ENCODE results near the gene TMEM165.

TMEM165 gene

DNA sequence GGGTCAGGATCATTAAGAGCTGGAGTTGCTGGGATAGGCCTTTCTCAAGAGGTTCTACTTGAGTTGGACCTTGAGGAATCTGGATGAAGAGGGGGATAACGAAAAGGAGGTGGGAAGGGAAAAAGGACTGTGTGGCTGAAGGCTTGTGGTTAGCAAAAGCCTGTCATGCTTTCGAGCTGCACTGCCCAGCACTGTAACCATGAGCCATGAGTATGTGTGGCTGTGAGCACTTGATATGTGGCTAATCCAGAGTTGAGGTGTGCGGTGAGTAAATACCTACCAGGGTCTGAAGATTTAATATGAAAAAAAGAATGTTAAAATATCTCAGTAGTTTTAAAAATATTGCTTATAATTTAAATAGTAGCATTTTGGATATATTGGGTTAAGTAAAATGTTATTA is 11.4 kb downstream of the TMEM165 start:
- DNase-seq, result no peak

DNA sequence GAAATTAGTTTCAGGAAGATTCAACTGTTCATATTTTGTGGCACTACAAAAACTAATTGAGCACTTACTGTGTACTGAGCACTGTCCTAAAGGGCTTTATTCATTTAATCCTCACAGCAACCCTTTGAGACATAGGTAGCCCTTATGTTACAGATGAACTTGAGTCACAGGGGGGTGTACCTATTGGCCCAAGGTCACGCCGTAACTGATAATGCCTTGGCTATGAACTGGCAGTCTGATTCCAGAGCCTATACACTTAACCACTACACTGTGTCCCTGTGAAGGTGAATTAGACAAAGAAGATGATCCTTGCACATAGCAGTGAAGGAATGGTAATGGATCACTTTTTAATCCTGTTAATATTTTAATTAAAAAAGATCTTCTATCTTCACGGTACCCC is 12.0 kb downstream of the TMEM165 start:
- no peak for DNase-seq

DNA sequence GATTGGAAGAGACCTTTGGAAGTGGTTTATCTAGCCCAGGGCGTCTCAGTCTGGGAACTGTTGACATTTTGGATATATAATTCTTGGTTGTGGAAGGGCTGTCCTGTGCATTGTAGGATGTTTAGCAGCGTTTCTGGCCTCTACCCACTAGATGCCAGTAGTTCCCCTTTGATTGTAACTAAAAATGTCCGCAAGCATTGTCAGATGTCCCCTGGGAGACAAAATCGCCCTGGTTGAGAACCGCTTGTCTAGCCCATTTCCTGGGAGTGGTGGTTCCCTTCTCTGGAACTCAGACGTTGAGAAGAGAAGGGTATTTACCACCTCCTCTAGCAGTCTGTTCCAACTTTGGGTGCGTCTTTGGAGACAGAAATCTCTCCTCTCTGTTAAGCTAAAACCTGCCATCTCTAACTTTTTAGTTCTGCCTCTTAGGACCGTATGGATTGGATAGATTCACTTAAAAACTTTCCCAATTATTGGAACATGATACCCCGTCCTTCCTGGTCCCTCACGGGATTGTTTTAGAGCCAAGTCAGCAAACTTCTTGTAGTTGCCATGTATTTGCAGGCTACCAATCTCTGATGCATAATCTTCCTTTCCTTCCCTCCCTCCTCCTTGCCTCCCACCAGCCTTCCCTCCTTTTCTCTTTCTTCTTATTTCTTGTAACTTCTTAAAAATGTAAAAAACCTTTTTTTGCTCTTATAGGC is 13.9 kb downstream of the TMEM165 start:
- DNase-seq, result no peak

DNA sequence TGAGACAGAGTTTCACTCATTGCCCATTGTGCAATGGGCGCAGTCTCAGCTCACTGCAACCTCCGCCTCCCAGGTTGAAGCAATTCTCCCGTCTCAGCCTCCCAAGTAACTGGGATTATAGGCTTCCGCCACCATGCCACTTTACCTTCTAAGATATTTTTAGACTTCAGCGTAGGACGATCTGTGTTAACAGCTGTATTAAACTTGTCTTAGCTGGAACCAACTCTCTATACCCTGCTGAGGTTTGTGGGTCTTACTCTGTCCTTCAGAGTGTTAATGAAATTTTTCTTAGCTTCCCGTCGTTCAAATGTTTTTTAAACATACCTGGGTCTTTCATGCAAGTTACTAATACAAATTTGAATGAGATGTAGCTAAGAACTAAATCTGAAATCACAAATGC is 14.7 kb downstream of the TMEM165 start:
- no peak for DNase-seq

DNA sequence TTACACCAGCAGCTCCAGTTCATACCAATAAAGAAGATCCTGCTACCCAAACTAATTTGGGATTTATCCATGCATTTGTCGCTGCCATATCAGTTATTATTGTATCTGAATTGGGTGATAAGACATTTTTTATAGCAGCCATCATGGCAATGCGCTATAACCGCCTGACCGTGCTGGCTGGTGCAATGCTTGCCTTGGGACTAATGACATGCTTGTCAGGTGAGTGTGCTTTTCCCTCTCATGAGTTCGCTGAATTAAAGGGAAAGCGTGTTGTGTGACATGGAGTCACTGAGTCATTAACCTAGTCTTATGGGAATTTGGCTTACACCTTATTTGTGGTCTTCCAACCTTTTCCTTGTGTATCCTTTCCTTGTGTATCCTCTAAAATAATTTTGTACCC is 15.9 kb downstream of the TMEM165 start:
- DNase-seq, result no peak

DNA sequence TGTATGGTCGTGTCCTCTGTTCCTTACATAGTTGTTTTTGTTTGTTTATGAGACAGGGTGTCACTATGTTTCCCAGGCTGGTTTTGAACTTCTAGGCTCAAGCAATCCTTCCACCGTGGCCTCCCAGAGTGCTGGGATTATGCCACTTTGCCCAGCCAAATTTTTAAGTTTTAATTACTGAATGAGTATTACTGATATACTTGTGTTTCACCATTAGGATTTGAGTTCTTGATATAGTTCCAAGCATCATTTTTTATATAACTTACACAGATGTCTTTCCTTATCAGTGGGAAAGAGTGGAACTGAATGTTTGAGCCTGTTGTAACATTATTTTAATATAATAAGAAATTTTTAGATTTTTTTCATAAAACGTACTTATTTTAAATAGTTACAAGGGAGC is 20.4 kb downstream of the TMEM165 start:
- DNase-seq, result no peak

DNA sequence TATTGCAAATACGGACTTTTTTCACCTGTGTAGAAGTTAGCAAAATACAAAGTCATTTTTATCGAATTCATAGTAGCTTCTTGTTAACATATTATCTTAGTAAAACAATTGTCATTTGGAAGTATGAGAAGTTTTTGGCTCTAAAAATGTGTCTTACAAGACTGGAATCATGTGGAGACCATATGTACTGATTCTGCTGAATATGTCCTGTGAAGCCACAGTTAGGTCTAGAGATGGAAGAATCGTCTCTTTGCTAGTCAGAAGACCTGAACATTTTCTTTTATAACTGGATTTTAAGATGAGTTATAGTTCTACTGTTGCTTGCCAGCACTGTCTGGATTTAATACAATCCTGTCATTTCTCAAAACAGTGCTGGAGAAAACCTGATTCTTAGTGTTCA is 29.0 kb downstream of the TMEM165 start:
- DNase-seq, result no peak

DNA sequence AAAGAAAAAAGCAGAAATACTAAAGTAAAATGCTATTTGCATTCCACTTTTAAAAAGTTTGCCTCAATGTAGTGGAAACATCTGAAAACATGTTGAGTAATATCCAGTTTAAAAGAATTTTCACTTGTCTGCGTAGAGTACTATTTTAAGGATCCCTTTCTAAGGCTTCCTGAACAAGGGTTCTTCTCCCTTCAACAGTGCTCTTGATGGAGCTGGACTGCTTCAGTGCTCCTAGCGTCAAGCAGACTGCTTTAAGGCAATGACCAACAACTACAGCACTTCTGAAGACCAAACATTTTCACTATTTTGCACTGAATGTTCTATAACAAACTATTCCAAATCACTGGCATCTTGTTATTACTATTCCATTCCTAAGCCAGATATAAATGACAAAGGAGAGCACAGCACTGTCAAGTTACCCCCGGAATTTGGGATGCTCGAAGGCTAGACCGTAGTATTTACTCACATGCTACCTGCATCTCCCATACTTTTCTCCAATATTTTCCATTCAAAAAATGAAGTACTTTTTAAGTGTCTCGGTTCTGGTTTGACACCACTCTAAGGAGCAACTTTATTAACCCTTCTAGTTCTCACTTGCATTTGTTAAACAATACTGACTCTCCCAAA is 36.1 kb downstream of the TMEM165 start:
- no peak for DNase-seq

DNA sequence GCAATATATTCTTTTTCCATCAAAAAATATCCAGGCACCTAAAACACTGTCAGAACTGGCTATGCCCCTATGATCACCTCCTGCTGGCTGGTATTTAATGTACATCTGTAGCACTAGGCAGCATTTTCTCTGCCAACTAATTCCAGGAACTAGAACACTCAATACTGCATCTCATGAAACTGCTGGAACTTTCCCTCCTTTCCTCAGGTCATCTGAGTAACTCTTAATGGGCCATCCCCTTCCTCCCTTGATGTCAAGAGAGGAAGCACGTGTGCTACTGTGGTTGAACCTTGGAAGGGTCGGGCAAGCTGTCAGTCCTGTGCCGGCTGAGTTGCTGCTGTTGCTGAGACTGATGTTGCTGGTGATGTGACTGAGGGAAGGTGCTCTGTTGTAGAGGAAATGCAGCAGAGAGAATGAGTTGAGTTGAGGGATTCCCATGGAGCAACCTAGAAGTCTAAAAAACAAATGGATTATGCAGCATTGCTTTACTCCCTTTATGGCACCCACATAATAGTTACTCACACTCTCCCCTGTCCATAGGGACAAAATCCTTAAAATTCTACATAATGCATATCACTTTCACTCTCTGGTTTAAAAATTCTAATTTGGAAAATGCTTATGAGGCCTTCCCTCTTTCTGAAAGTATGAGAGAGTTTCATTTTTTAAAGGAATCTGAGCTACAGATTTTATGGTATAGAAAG is 39.5 kb downstream of the TMEM165 start:
- DNase-seq, result no peak

DNA sequence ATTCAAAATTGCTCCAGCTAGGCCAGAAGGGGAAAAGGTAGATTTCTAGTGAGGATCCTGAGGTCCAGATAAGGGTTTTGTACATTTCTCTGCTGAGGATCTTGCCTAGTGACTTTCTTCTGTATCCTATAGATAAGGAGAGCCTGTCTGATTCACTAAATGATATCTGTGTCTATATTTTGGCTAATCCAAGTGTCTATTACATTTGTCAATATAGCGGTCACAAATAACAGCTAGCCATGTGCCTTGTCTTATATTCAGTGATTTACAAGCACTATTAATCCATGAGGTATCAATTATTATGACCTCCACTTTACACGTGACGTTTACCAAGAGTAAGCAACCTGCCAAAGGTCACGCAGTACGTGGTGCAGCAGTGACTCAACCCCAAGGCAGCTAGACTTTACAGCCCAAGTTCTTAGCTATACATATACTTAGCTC is 41.6 kb downstream of the TMEM165 start:
- no peak for DNase-seq

DNA sequence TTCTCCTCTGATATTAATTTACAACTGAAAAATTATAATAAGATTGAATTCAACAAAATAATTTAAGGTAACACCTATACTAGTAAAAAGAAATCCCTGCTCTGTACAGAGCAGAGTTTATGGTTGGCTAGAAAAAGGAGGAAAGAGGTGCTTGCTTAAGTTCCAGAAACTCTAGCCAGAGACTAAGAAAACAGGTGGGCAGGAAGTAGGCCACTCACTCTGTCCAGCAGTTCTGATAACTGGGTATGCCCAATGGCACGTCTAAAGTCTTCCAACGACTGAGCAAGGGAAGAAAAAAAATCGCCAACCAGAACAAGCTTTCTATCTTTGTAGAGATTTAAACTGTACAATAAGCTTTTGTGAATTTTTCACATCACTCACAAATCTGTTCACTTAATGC is 42.1 kb downstream of the TMEM165 start:
- no peak for DNase-seq

DNA sequence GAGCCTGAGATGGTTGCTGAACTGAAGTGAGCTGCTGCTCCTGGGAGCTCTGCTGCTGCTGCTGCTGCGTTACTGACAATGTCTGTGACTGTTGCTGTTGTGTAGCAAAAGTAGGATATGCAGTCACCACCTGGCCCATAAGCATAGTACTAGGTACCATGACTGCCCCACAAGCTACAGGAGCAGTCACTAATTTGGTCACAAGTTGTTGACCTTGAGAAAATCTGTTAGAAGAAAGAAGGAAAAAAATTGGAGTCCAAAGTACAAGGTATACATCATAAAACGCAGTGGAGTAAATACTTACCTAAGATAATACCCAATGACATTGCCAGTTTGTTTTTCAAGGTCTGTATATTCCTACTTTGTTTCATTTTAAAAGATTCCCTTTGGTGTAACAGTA is 42.6 kb downstream of the TMEM165 start:
- no peak for DNase-seq

DNA sequence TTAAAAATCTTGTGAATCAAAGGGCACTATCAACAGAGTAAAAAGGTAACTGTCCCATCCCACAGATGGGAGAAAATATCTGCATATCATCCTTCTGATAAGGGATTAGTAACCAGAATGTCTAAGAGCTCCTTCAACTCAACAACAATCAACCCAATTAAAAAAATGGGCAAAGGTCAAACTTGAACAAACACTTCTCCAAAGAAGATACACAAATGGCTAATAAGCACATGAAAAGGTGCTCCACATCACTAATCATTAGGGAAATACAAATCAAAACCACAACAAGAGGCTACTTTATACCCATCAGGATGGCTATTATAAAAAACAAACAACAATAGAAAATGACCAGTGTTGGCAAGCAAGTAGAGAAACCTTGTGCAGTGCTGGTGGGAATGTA is 43.3 kb downstream of the TMEM165 start:
- DNase-seq, result no peak

DNA sequence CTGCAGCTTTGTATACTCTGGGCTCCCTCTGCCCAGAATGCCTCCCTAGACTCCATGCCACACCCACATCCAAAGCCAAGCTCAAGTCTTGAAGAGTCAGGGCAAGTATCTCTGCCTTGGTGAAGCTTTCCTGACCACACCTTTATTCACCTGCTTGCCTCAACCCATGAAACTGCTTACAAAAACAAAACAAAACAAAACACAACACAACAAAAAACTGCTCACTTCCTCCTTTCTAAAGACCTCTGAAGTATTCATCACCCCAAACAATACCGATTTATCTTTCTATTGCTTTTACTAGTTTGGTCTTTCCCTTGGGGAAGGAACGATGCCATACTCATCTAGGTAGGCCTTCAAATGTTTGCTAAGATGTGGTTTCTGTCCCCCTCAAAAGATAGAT is 45.0 kb downstream of the TMEM165 start:
- DNase-seq, result no peak

DNA sequence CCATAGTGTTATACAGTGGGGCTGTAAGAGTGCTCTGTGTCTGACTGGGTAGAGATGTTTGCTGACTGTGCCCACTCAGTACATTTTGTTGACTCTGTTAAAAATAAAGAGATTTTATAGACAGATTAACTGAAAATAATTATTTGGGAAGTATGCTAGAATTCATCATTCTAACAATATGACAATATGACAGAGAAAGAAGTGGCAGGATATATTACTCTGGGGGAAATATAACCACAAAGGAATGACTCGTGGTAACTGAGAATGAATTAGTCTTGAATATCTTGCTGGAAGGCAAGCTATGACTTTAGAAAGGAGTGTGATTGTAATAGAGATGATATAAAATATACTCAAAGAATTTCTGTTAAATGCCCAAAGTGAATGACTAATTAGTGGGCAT is 46.8 kb downstream of the TMEM165 start:
- DNase-seq, result no peak

DNA sequence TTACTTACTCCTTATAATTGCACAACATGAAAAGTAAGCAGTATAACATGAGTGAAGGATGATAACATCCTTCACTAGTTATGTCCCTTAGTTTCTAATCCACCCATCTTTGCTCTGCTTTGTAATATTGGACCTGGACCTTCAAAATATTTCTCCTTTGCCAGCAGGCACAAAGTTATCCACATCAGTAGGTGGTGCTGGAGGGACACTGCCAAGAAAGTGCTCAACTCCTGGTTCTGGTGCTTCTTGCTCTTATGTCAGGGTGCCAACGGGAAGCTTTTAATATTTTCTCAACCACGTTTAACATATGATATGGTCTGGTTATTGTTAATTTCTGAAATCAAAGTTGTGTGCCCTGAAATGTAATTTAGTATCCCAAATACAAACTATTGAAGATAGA is 49.1 kb downstream of the TMEM165 start:
- DNase-seq, result no peak

DNA sequence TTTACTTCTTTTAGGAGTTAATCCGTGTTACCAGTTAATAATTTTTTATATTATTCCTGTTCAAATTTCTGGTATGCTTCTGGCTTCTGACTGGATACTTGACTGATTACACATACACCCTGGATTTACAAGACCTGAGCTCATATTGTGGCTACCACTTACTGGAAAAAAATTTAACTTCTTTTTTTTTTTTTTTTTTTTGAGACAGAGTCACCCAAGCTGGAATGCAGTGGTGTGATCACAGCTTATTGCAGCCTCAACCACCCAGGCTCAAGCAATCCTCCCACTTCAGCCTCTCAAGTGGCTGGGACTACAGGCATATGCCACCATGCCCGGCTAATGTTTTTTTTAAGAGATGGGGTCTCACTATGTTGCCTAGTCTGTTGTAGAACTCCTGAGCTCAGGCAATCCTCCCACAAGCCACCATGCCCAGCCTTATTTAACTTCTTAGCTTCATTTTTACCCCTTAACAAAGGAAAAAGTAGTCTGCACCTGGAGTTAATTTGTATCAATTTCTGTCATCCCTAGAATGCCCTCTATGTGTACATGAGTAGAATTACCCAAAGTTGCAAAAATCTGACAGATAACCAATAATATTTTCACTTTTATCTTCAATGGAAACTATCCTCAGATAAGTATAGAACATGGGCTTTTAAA is 50.3 kb downstream of the TMEM165 start:
- DNase-seq, result no peak

DNA sequence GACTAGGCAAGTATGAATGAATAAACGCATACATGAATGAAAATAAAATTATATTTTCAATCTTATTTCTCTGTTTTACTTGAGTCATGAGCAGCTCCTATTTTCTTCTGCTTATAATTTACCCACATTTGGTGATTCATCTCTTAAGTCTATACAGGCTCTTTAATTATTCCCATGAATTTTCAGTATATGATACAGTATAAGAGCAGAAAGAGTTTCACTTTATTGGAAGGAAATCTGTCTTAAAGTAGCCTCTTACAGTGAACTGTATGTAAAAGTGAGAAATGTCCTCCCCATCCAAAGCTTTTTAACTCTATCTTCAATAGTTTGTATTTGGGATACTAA is 50.8 kb downstream of the TMEM165 start:
- DNase-seq, result no peak

DNA sequence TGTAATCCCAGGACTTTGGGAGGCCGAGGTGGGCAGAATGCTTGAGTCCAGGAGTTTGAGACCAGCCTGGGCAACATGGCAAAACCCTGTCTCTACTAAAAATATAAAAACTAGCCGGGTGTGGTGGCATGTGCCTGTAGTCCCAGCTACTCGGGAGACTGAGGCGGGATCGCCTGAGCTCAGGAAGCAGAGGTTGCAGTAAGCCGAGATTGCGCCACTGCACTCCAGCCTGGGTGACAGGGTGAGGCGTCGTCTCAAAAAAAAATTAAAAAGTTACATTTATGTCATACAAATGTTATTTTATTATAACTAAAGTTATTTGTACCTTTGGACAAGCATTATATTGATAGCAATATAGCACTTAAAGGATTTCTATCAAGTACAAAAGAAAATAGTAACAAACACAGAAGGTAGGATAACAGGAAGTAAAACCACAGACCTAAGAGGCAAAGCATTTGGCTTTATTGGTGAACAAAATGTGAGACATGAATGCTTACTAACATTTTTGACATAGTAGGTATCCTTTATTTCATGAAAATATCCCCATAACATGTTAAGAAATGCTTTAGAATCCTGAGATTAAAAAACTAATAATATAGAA is 51.5 kb downstream of the TMEM165 start:
- DNase-seq, result no peak

DNA sequence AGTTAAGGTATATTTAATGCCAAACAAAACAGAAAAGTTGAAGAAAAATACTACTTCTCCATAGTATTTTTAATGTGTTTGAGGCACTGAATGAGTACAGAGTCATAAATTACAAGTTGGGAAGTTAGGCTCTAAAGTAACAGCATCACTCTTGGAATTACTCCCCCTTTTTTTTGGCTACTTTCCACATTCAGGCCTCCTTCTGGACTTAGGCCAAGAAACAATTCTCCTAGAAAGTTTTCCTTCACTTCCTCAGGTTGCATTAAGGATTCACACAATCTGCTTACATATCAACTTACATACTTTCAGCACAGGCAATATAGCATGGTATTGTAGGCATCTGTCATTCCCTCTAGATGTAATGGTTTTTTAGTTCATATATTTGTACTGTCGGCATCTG is 52.1 kb downstream of the TMEM165 start:
- DNase-seq, result no peak

DNA sequence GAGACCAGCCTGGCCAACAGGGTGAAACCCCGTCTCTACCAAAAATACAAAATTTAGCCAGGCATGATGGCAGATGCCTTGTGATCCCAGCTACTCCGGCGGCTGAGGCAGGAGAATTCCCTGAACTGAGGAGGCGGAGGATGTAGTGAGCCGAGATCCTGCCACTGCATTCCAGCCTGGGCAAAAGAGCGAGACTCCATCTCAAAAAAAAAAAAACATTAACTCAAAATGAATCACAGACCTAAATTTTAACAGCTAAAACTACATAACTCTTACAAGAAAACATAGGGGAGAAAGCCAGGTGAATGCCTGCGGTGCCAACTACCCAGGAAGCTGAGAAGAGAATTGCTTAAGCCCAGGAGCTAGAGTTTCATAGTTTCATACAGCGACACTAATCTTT is 54.8 kb downstream of the TMEM165 start:
- no peak for DNase-seq

DNA sequence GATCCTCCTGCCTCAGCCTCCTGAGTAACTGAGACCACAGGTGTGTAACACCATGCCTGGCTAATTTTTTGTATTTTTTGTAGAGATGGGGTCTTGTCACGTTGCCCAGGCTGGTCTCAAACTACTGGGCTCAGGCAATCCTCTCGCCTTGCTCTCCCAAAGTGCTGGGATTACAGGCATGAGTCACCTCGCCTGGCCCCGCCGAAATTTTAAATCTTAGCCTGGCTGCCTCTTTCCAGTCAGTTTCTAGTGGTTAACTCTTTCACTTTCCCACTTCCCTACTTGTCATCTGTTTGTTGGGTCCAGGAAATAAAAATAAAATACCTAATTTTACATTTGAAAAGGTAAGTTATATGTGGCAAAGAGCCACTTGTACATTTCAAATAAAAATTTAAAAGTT is 62.4 kb downstream of the TMEM165 start:
- DNase-seq, result no peak

DNA sequence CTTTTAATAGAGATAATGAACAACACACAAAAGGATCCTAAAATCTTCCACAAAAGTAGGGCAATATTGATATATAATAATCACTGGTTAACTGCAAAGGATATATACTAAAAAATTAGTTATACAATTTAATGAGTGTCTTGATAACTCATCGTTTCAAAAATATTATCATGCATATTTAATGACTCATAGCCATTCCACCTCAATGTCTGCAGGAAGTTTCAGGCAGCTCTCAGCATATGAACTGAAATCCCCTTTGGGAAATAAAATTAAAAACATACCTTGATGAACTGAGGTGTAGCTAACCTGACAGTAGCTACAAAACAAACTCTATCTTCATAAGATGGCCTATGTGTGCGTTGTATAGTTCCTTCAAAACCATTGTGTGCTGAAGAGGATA is 62.9 kb downstream of the TMEM165 start:
- DNase-seq, result no peak

DNA sequence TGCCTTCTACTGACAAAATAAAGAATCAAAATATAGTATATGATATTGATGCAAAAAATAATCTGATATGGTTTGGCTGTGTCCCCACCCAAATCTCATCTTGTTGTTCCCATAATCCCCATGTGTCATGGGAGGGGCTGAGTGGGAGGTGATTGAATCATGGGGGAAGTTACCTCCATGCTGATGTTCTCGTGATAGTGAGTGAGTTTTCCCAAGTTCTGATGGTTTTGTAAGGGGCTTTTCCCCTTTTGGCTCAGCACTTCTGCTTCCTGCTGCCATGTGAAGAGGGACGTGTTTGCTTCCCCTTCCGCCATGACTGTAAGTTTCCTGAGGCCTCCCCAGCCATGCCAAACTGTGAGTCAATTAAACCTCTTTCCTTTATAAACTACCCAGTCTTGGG is 70.2 kb downstream of the TMEM165 start:
- no peak for DNase-seq
